CD4-positive, alpha-beta T cell treated with Interleukin-2 at 100 ng/mL for 4 hours (primary cell): ENCODE results near the gene DECR2.

Source experiments
- DNase-seq: peaks from one replicate; pipeline ENCODE4 v3.0.0-alpha.2; 2020; ENCODE audit warnings: low spot score

The DECR2 gene

GRCh38 chr16:444027-444426, 42.3 kb downstream of the DECR2 start:
- no peak for DNase-seq

- no peak for DNase-seq
Observed at GRCh38 chr16:445566-445965, 43.9 kb downstream of the DECR2 start.

- no peak for DNase-seq
Observed at GRCh38 chr16:450385-450784, 48.7 kb downstream of the DECR2 start.

- DNase-seq, result no peak
Observed at GRCh38 chr16:450785-451512, 49.3 kb downstream of the DECR2 start.

DNA sequence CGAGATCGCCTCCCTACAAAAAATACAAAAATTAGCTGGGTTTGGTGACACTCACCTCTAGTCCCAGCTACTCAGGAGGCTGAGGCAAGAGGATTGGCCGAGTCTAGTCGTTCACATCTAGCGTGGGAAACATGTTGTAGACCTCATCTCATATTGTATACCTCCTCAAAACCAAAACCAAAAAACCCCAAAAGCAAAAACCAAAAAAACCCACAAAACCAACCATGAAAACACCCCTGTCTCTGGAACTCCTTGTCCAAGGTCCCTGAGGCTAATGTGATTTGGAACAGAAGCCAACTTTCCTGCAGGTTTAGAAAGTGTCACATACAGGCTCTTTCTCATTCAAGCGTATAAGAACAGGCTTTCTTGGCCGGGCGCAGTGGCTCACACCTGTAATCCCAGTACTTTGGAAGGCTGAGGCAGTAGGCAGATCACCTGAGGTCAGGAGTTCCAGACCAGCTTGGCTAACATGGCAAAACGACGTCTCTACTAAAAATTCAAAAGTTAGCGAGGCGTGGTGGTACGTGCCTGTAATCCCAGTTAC, 52.8 kb downstream of the DECR2 start:
- no peak for DNase-seq

DNA sequence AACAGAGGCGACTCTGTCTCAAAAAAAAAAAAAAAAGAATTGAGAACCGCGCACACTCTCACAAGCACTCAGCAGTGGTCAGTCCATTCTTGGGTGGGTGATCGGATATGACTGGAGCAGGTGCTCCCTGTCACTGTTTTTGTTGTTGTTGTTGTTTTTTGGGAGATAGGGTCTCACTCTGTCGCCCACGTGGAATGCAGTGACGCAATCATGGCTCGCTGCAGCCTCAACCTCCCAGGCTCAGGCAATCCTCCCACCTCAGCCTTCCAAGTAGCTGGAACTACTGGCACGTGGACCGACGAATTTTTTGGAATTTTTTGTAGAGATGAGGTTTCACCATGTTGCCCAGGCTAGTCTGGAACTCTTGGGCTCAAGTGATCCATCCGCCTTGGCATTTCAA, 53.8 kb downstream of the DECR2 start:
- no peak for DNase-seq

- no peak for DNase-seq
Observed at GRCh38 chr16:456891-457483, 55.3 kb downstream of the DECR2 start.

DNA sequence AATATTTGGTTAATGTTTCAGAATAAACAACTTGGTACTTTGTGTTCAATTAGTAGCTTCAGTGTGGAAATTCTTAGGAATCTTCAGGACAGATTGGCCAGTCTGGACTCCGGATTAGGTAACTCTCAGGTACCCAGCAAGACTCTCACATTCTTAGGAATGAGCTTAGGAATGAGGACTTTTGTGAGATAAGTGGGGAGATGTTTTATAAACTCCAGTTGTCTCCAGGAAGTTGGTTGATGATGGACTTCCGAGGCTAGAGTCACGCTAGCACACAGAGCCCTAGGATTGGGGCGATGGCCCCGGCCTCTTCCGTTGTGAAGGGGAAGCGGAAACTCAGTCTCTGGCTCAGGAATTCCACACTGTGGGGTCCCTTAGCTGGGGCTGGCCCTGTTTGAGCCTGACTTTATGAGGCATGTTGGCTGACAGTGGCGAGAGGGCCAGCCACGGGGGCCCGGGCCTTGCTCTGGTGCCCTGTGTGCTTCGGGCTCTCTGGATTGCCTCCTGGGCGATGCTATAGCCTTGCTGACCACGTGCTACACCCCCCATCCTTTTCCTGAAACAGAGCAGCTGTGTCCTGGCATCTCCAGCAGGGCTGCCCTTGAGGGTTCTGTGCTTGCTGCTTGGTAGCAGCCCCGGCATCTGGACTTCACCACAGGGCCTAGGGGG, 56.2 kb downstream of the DECR2 start:
- DNase-seq, result no peak

- DNase-seq, result no peak
Observed at GRCh38 chr16:459761-460160, 58.1 kb downstream of the DECR2 start.

DNA sequence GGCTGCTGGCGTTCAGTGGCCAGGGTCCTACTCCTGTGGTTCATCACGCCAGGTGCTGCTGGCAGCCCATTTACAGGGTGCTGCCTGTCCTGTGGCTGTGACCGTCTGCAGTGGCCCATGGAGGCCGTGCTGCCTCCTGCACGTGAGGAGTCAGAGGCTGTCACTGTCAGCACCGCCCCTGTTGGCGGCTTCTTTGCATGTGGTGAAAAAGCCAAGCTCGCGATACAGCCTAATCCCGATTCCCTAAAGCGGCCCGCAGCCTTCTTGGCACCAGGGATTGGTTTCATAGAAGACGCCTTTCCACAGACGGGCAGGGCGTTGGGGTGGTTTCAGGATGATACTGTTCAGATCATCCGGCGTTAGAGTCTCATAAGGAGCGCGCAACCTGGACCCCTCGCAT, 59.1 kb downstream of the DECR2 start:
- DNase-seq, result no peak
